Stimulated activated naive CD8-positive, alpha-beta T cell treated with anti-CD3 and anti-CD28 coated beads, Interleukin-15, Interleukin-2, amounts not matched to agents 100 U/mL and 50 U/mL, for 24 hours (primary cell): ENCODE measurements around the gene TMEM183A.
A peak's percentile ranks its signal among the peaks of the same experiment; 100 is the strongest.
"Not testable (repeated sequence)": the region's sequence is repeated elsewhere in the genome, so short reads cannot be mapped to it uniquely, and the experiment has no call there.

Source experiments
- ATAC-seq: fragments of 150-1000 bp; cut with Tn5 transposase; one replicate; pipeline ENCODE4 v1.10.0; 2021
- DNase-seq: peaks from one replicate; pipeline ENCODE4 v3.0.0; 2021

TMEM183A gene

GRCh38 chr1:202987922-202988583 is 19.1 kb upstream of the TMEM183A start:
- ATAC-seq (no peak), DNase-seq (no peak)

GRCh38 chr1:202989879-202990278 is 17.3 kb upstream of the TMEM183A start:
- ATAC-seq (no peak), DNase-seq (no peak)

- ATAC-seq (no peak), DNase-seq (no peak)
Observed at GRCh38 chr1:202991112-202991511, 16.1 kb upstream of the TMEM183A start.

GRCh38 chr1:202994756-202995155 is 12.4 kb upstream of the TMEM183A start:
- DNase-seq = no peak
- ATAC-seq = no peak

- DNase-seq (peak; percentile 69), ATAC-seq (peak; percentile 49)
Observed at GRCh38 chr1:202998836-202999750, 8.1 kb upstream of the TMEM183A start.

- peak; percentile 36 for ATAC-seq
Observed at GRCh38 chr1:203000217-203000944, 6.8 kb upstream of the TMEM183A start.

GRCh38 chr1:203001986-203002385 is 5.2 kb upstream of the TMEM183A start:
- no peak for ATAC-seq

More at GRCh38 chr1:203000217-203000944, 6.8 kb upstream of the TMEM183A start:
- no peak for DNase-seq

GRCh38 chr1:203002951-203003350 is 4.2 kb upstream of the TMEM183A start:
- no peak for DNase-seq
- ATAC-seq = no peak

More at GRCh38 chr1:203001986-203002385, 5.2 kb upstream of the TMEM183A start:
- DNase-seq = no peak

GRCh38 chr1:203005395-203006142 is 1.6 kb upstream of the TMEM183A start:
- not testable (repeated sequence) for ATAC-seq, DNase-seq

- DNase-seq (no peak), ATAC-seq (no peak)
Observed at GRCh38 chr1:203009185-203009584, 2.0 kb downstream of the TMEM183A start.

GRCh38 chr1:203011582-203011981 is 4.4 kb downstream of the TMEM183A start:
- no peak for ATAC-seq

GRCh38 chr1:203017061-203017460 is 9.9 kb downstream of the TMEM183A start:
- ATAC-seq = no peak
- DNase-seq = no peak

More at GRCh38 chr1:203011582-203011981, 4.4 kb downstream of the TMEM183A start:
- DNase-seq = no peak

GRCh38 chr1:203017692-203018091 is 10.5 kb downstream of the TMEM183A start:
- DNase-seq = no peak
- no peak for ATAC-seq

GRCh38 chr1:203022855-203023254 is 15.7 kb downstream of the TMEM183A start:
- not testable (repeated sequence) for DNase-seq, ATAC-seq

- ATAC-seq (no peak), DNase-seq (no peak)
Observed at GRCh38 chr1:203025686-203026030, 18.5 kb downstream of the TMEM183A start.

GRCh38 chr1:203026031-203026665 is 19.0 kb downstream of the TMEM183A start, which contains the start of gene PPFIA4:
Gene PPFIA4, plus strand, starts transcription at chr1:203026491. Its CDS starts 12,518 bp downstream, at chr1:203039009.
- ATAC-seq = peak; percentile 93
- peak; percentile 92 for DNase-seq

GRCh38 chr1:203026666-203027663 is 19.8 kb downstream of the TMEM183A start:
- DNase-seq (peak; percentile 13), ATAC-seq (peak; percentile 14)

- ATAC-seq = no peak
- no peak for DNase-seq
Observed at GRCh38 chr1:203028067-203028783, 21.1 kb downstream of the TMEM183A start.
